SW480 (cell line): ENCODE data around the gene EMC9.

ENCODE experiments used
- DNase-seq: peaks from one replicate; pipeline ENCODE4 v3.0.0-alpha.2; 2016; ENCODE audit warnings: low spot score

The EMC9 gene

GRCh38 chr14:24149302-24149969 is 8.0 kb upstream of the EMC9 start:
- DNase-seq: no peak

GRCh38 chr14:24147761-24148428 is 6.5 kb upstream of the EMC9 start:
- DNase-seq: no peak

GRCh38 chr14:24146978-24147760 is 5.8 kb upstream of the EMC9 start, which contains the start of gene RNF31:
RNF31 (plus strand) TSS chr14:24147498; CDS start chr14:24147699, 201 bp downstream.
- peak; percentile 97 for DNase-seq

- peak; percentile 97 for DNase-seq
Observed at GRCh38 chr14:24146453-24146977, 5.1 kb upstream of the EMC9 start, which contains the start of gene PSME2. PSME2 (minus strand) TSS chr14:24146610; CDS start chr14:24146581, 29 bp downstream.

GRCh38 chr14:24145690-24146452 is 4.5 kb upstream of the EMC9 start:
- DNase-seq: no peak

- no peak for DNase-seq
Observed at GRCh38 chr14:24145219-24145618, 3.8 kb upstream of the EMC9 start.

- DNase-seq: no peak
Observed at GRCh38 chr14:24144451-24144850, 3.1 kb upstream of the EMC9 start.

GRCh38 chr14:24143511-24143910 is 2.1 kb upstream of the EMC9 start:
- no peak for DNase-seq

- no peak for DNase-seq
Observed at GRCh38 chr14:24139272-24139934, 2.0 kb downstream of the EMC9 start.

GRCh38 chr14:24138396-24139271 is 2.8 kb downstream of the EMC9 start:
- no peak for DNase-seq

- DNase-seq: no peak
Observed at GRCh38 chr14:24137529-24138395, 3.6 kb downstream of the EMC9 start.

GRCh38 chr14:24136684-24137528 is 4.5 kb downstream of the EMC9 start:
- no peak for DNase-seq

- DNase-seq: peak; percentile 81
Observed at GRCh38 chr14:24135834-24136683, 5.3 kb downstream of the EMC9 start, which contains the start of gene PSME1. PSME1 (plus strand) TSS chr14:24136194; CDS start chr14:24136263, 69 bp downstream.

GRCh38 chr14:24135584-24135833 is 5.9 kb downstream of the EMC9 start:
- no peak for DNase-seq

- DNase-seq: no peak
Observed at GRCh38 chr14:24133735-24134134, 7.7 kb downstream of the EMC9 start.

- no peak for DNase-seq
Observed at GRCh38 chr14:24132976-24133375, 8.4 kb downstream of the EMC9 start.

- no peak for DNase-seq
Observed at GRCh38 chr14:24132061-24132685, 9.2 kb downstream of the EMC9 start.
